GM12801 (cell line): Measurements from ENCODE around the gene ITGB4.

Source experiments
- CTCF ChIP-seq: IDR thresholded peaks from one replicate; pipeline ENCODE4 v1.5.1; 2011; ENCODE audit warnings: control low read depth; ENCODE audit not compliant: insufficient read length; ENCODE audit errors: extremely low read depth

The ITGB4 gene

GRCh38 chr17:75763613-75764416, 42.6 kb downstream of the ITGB4 start:
- no peak for TF ChIP-seq CTCF

- TF ChIP-seq CTCF: no peak
Measured at GRCh38 chr17:75764417-75764710, 43.1 kb downstream of the ITGB4 start.

GRCh38 chr17:75764711-75765421, 43.6 kb downstream of the ITGB4 start, which contains the start of gene GALK1:
Gene GALK1 (minus strand): TSS chr17:75765192. CDS start chr17:75765136, 56 bp downstream.
- no peak for TF ChIP-seq CTCF

GRCh38 chr17:75765981-75766380, 44.7 kb downstream of the ITGB4 start:
- TF ChIP-seq CTCF: no peak

- no peak for TF ChIP-seq CTCF
Measured at GRCh38 chr17:75767881-75768280, 46.6 kb downstream of the ITGB4 start.

GRCh38 chr17:75769536-75769935, 48.3 kb downstream of the ITGB4 start:
- no peak for TF ChIP-seq CTCF

GRCh38 chr17:75771334-75772281, 50.3 kb downstream of the ITGB4 start:
- TF ChIP-seq CTCF: no peak
